CD4-positive, alpha-beta T cell (primary cell): ENCODE measurements around the gene RFX8. TPM values are rescaled to one million over a fixed set of nuclear protein-coding genes. Genes with fewer than 3 reads are reported as not detected.
A peak's percentile ranks its signal among the peaks of the same experiment; 100 is the strongest.
"Not testable (repeated sequence)": the region's sequence is repeated elsewhere in the genome, so short reads cannot be mapped to it uniquely, and the experiment has no call there.

ENCODE experiments used
- ATAC-seq: fragments of 200-7000 bp; cut with Tn5 transposase; one replicate; pipeline ENCODE4 v1.10.0; 2022; ENCODE audit warnings: mild to moderate bottlenecking; ENCODE audit not compliant: poor library complexity
- CTCF ChIA-PET: fragments of 350-600 bp; sonication (Branson Sonifier 250); formaldehyde crosslinking; loops from one replicate; lab custom pipeline; 2021; ENCODE audit warnings: antibody characterized with exemption, inconsistent platforms; lab: Charles Lee
- POLR2A ChIA-PET: fragments of 350-600 bp; sonication (Branson Sonifier 250); formaldehyde crosslinking; loops from one replicate; lab custom pipeline; 2021; ENCODE audit warnings: antibody characterized with exemption, inconsistent platforms; lab: Charles Lee
- DNase-seq, 14 experiments: peaks; one replicate each; pipeline ENCODE4 v3.0.0-alpha.2; 2013 to 2020; ENCODE audit warnings: mixed read lengths in 2 of 14
- H3K27ac ChIP-seq, 2 donors: one replicate each; pipeline versions ENCODE4 v1.5.1 to v1.7.0; 2013; ENCODE audit warnings: low read length in 2 of 2, low read depth in 1 of 2, mild to moderate bottlenecking in 1 of 2
- H3K27me3 ChIP-seq, 2 experiments: 1 replicate in 1 of 2; 2 replicates in 1 of 2; pipeline versions ENCODE4 v1.6.1 to v1.7.0; 2013; ENCODE audit warnings: low read length in 2 of 2, control low read depth in 1 of 2, mild to moderate bottlenecking in 1 of 2, moderate library complexity in 1 of 2; ENCODE audit not compliant: insufficient read depth in 2 of 2, control insufficient read depth in 1 of 2
- H3K36me3 ChIP-seq: one replicate; pipeline ENCODE4 v1.6.1; 2013; ENCODE audit warnings: low read length, control low read depth; ENCODE audit not compliant: insufficient read depth
- H3K4me1 ChIP-seq: one replicate; pipeline ENCODE4 v1.6.1; 2013; ENCODE audit warnings: low read length, control low read depth; ENCODE audit not compliant: insufficient read depth
- H3K4me3 ChIP-seq: one replicate; pipeline ENCODE4 v1.5.1; 2013; ENCODE audit warnings: mild to moderate bottlenecking, low read length, moderate library complexity
- H3K9me3 ChIP-seq, 2 experiments: 1 replicate in 1 of 2; 2 replicates in 1 of 2; pipeline versions ENCODE4 v1.6.1 to v1.7.0; 2013; ENCODE audit warnings: low read length in 2 of 2, mild to moderate bottlenecking in 2 of 2, control low read depth in 1 of 2, moderate library complexity in 1 of 2; ENCODE audit not compliant: control insufficient read depth in 1 of 2, insufficient read depth in 1 of 2
- H3K27ac Mint-ChIP-seq: one replicate; pipeline ENCODE4 v1.8.0; 2020; ENCODE audit warnings: mixed read lengths
- H3K27me3 Mint-ChIP-seq: one replicate; pipeline ENCODE4 v1.8.0; 2021; ENCODE audit warnings: mixed read lengths
- H3K36me3 Mint-ChIP-seq: one replicate; pipeline ENCODE4 v1.8.0; 2021; ENCODE audit warnings: low read depth, mixed read lengths
- H3K4me1 Mint-ChIP-seq: one replicate; pipeline ENCODE4 v1.8.0; 2021; ENCODE audit warnings: low read depth, mixed read lengths
- H3K4me3 Mint-ChIP-seq: one replicate; pipeline ENCODE4 v1.8.0; 2020; ENCODE audit warnings: mild to moderate bottlenecking, mixed read lengths
- H3K9me3 Mint-ChIP-seq: one replicate; pipeline ENCODE4 v1.8.0; 2020; ENCODE audit warnings: mixed read lengths
- CTCF ChIP-seq: fragments of 200-600 bp; IDR thresholded peaks from one replicate; pipeline ENCODE4 v1.8.0; 2022; ENCODE audit warnings: antibody characterized with exemption, mild to moderate bottlenecking
- intact Hi-C, 2 experiments: fragments of 100-400 bp; cut with DNase I in 1 of 2; cut with micrococcal nuclease in 1 of 2; formaldehyde crosslinking; loops; one replicate each; pipeline versions ENCODE4 v1.15.1 to v1.9.0; 2023 to 2025; cut with DNase I, micrococcal nuclease
- total RNA-seq, 174 experiments: library from RNA in 2 of 174; stranded (reverse) in 2 of 174; gene quantifications; one replicate each; pipeline ENCODE4 v1.2.3 and lab custom pipeline; 2021 to 2026

The RFX8 gene
- total RNA-seq, 2 experiments from 2014 or later: 0.67 to 1.1 TPM

- intact Hi-C loops: no loop called here
- Mint-ChIP-seq H3K4me3 (no peak overlapping the region), H3K9me3 (no peaks in the 10 kb centered on the region), H3K27ac (no peak overlapping the region), H3K36me3 (no peaks in the 10 kb centered on the region), H3K27me3 (no peaks in the 10 kb centered on the region), H3K4me1 (no peaks in the 10 kb centered on the region)
- ATAC-seq: no peak
- peak in 2 of 14 experiments; percentile 52 to 65 for DNase-seq
- no peaks in the 10 kb centered on the region for H3K9me3 ChIP-seq
- H3K27me3 ChIP-seq: no peaks in the 10 kb centered on the region
- H3K27ac ChIP-seq: no peak overlapping the region
- no peak overlapping the region for H3K4me3 ChIP-seq
- CTCF ChIA-PET: no interaction called here
- TF ChIP-seq CTCF: no peak
- H3K36me3 ChIP-seq: no peaks in the 10 kb centered on the region
- no peaks in the 10 kb centered on the region for H3K4me1 ChIP-seq
- POLR2A ChIA-PET: interaction anchor here (0.6 to 1.0 kb wide), 2 partner anchors 24 to 233 kb away, joined by 3 read pairs; no protein-coding TSS in a partner anchor
Measured at GRCh38 chr2:101463911-101464641, 10.8 kb downstream of the RFX8 start.

GRCh38 chr2:101463421-101463820 lies 11.5 kb downstream of the RFX8 start:
- Histone ChIP-seq H3K4me3 (no peak overlapping the region), H3K36me3 (no peaks in the 10 kb centered on the region), H3K4me1 (no peaks in the 10 kb centered on the region), H3K27me3 (no peaks in the 10 kb centered on the region), H3K27ac (no peak overlapping the region), H3K9me3 (no peaks in the 10 kb centered on the region)
- DNase-seq (no peak), ATAC-seq (no peak)
- POLR2A ChIA-PET: no interaction called here
- CTCF ChIA-PET: no interaction called here
- TF ChIP-seq CTCF: no peak
- Mint-ChIP-seq H3K4me1 (no peaks in the 10 kb centered on the region), H3K27me3 (no peaks in the 10 kb centered on the region), H3K36me3 (no peaks in the 10 kb centered on the region), H3K9me3 (no peaks in the 10 kb centered on the region), H3K27ac (no peak overlapping the region), H3K4me3 (no peak overlapping the region)
- intact Hi-C loops: no loop called here

GRCh38 chr2:101461381-101461780 lies 13.5 kb downstream of the RFX8 start:
- no peak overlapping the region for H3K4me3 Mint-ChIP-seq
- Histone ChIP-seq H3K27ac (no peak overlapping the region), H3K4me1 (no peaks in the 10 kb centered on the region), H3K27me3 (no peaks in the 10 kb centered on the region), H3K4me3 (no peak overlapping the region), H3K36me3 (no peaks in the 10 kb centered on the region), H3K9me3 (no peaks in the 10 kb centered on the region)
- TF ChIP-seq CTCF: no peak
- ATAC-seq (no peak), DNase-seq (no peak)
- POLR2A ChIA-PET: no interaction called here
- H3K9me3 Mint-ChIP-seq: no peaks in the 10 kb centered on the region
- no peaks in the 10 kb centered on the region for H3K36me3 Mint-ChIP-seq
- H3K4me1 Mint-ChIP-seq: no peaks in the 10 kb centered on the region
- intact Hi-C loops: no loop called here
- CTCF ChIA-PET: no interaction called here
- H3K27me3 Mint-ChIP-seq: no peaks in the 10 kb centered on the region
- H3K27ac Mint-ChIP-seq: no peak overlapping the region

GRCh38 chr2:101454408-101454807 lies 20.5 kb downstream of the RFX8 start:
- H3K4me1 ChIP-seq, intact Hi-C loops, H3K27me3 Mint-ChIP-seq, H3K36me3 Mint-ChIP-seq, CTCF ChIA-PET, H3K9me3 ChIP-seq, H3K36me3 ChIP-seq, H3K9me3 Mint-ChIP-seq, H3K27ac Mint-ChIP-seq, DNase-seq, POLR2A ChIA-PET, H3K4me3 Mint-ChIP-seq, H3K4me3 ChIP-seq, ATAC-seq, H3K27ac ChIP-seq, H3K4me1 Mint-ChIP-seq, H3K27me3 ChIP-seq: not testable (repeated sequence)
